Left cardiac atrium (tissue), 4 donors: Measurements from ENCODE around the gene ST8SIA2. TPM values are rescaled to one million over a fixed set of nuclear protein-coding genes. Genes with fewer than 3 reads are reported as not detected.

Experiments
- ATAC-seq, 2 donors: fragments of 200-7000 bp; cut with Tn5 transposase; one replicate each; pipeline ENCODE4 v1.9.1; 2020; ENCODE audit warnings: mild to moderate bottlenecking in 2 of 2, moderate library complexity in 2 of 2
- DNase-seq: peaks from one replicate; pipeline ENCODE4 v3.0.0-alpha.2; 2020
- intact Hi-C, 2 donors: fragments of 100-400 bp; cut with DNase I; formaldehyde crosslinking; loops; one replicate each; pipeline versions ENCODE4 v1.14.1 to v1.15.1; 2022 to 2023
- total RNA-seq, 2 donors: library from RNA; stranded (reverse); fragmentation: NEBNext Ultra II Directional; extraction: Animal tissue kit (Norgen Biotek cat#: 25700); gene quantifications; one replicate each; pipeline ENCODE4 v1.2.1, GENCODE V29; 2021
- donor health status: DM: no; HTN: yes; CAD: no.
- donor health status: DM: no; HTN: yes; CAD: no; lungs with severe emphysema.
- donor health status: DM: yes; HTN: yes; CAD: no.
- donor health status: Dilated cardiomyopathy.

ST8SIA2 gene
- total RNA-seq, 2 donors from 2014 or later: 0.24 to 0.31 TPM

GRCh38 chr15:92393980-92394308 lies 263 bp downstream of the ST8SIA2 start:
- intact Hi-C loops: no loop called here
- DNase-seq: no peak
- ATAC-seq: peak in 1 of 2 donors; percentile 7

- ATAC-seq: peak; percentile 18 to 27
- DNase-seq: no peak
- intact Hi-C loops: no loop called here
Observed at GRCh38 chr15:92394309-92395097, 822 bp downstream of the ST8SIA2 start.

GRCh38 chr15:92395098-92395635 lies 1.5 kb downstream of the ST8SIA2 start:
- intact Hi-C loops: no loop called here
- no peak for DNase-seq

GRCh38 chr15:92399271-92399950 lies 5.7 kb downstream of the ST8SIA2 start:
- intact Hi-C loops: no loop called here
- ATAC-seq (no peak), DNase-seq (no peak)

More at GRCh38 chr15:92395098-92395635, 1.5 kb downstream of the ST8SIA2 start:
- no peak for ATAC-seq

GRCh38 chr15:92400573-92400972 lies 6.9 kb downstream of the ST8SIA2 start:
- intact Hi-C loops: no loop called here
- ATAC-seq: no peak
- DNase-seq: no peak

- ATAC-seq (no peak), DNase-seq (no peak)
- intact Hi-C loops: no loop called here
Observed at GRCh38 chr15:92400980-92401787, 7.5 kb downstream of the ST8SIA2 start.

GRCh38 chr15:92402751-92403150 lies 9.1 kb downstream of the ST8SIA2 start:
- intact Hi-C loops: no loop called here
- DNase-seq (no peak), ATAC-seq (no peak)

- no peak for ATAC-seq
- intact Hi-C loops: no loop called here
- no peak for DNase-seq
Observed at GRCh38 chr15:92405942-92406341, 12.3 kb downstream of the ST8SIA2 start.

GRCh38 chr15:92407321-92407720 lies 13.6 kb downstream of the ST8SIA2 start:
- intact Hi-C loops: no loop called here
- peak in 1 of 2 donors; percentile 81 for ATAC-seq
- no peak for DNase-seq

- intact Hi-C loops: no loop called here
- no peak for ATAC-seq
- no peak for DNase-seq
Observed at GRCh38 chr15:92407916-92408315, 14.2 kb downstream of the ST8SIA2 start.

- no peak for ATAC-seq
- intact Hi-C loops: no loop called here
- DNase-seq: no peak
Observed at GRCh38 chr15:92409006-92409405, 15.3 kb downstream of the ST8SIA2 start.

- intact Hi-C loops: no loop called here
- no peak for DNase-seq
- ATAC-seq: no peak
Observed at GRCh38 chr15:92409521-92409920, 15.8 kb downstream of the ST8SIA2 start.

- DNase-seq (no peak), ATAC-seq (no peak)
- intact Hi-C loops: no loop called here
Observed at GRCh38 chr15:92410537-92410936, 16.9 kb downstream of the ST8SIA2 start.

- intact Hi-C loops: no loop called here
- no peak for DNase-seq
- ATAC-seq: no peak
Observed at GRCh38 chr15:92411256-92411655, 17.6 kb downstream of the ST8SIA2 start.

- ATAC-seq: no peak
- no peak for DNase-seq
- intact Hi-C loops: no loop called here
Observed at GRCh38 chr15:92413510-92413909, 19.8 kb downstream of the ST8SIA2 start.

- ATAC-seq: peak; percentile 45 to 74
- DNase-seq: no peak
Observed at GRCh38 chr15:92415639-92416297, 22.1 kb downstream of the ST8SIA2 start.

GRCh38 chr15:92416557-92416956 lies 22.9 kb downstream of the ST8SIA2 start:
- ATAC-seq (no peak), DNase-seq (no peak)
- intact Hi-C loops: no loop called here

More at GRCh38 chr15:92415639-92416297, 22.1 kb downstream of the ST8SIA2 start:
- intact Hi-C loops: no loop called here

GRCh38 chr15:92417716-92418115 lies 24.0 kb downstream of the ST8SIA2 start:
- DNase-seq: no peak
- ATAC-seq: no peak
- intact Hi-C loops: no loop called here

- no peak for DNase-seq
- intact Hi-C loops: no loop called here
- ATAC-seq: no peak
Observed at GRCh38 chr15:92418864-92419263, 25.2 kb downstream of the ST8SIA2 start.
